IPS-NIHi7 (cell line): Measurements from ENCODE around the gene SLC9A9.
A peak's percentile ranks its signal among the peaks of the same experiment; 100 is the strongest.
"Not testable (repeated sequence)": the region's sequence is repeated elsewhere in the genome, so short reads cannot be mapped to it uniquely, and the experiment has no call there.

Experiments
- DNase-seq: peaks from one replicate; pipeline ENCODE4 v3.0.0; 2012; ENCODE audit warnings: mixed read lengths; ENCODE audit errors: extremely low spot score

SLC9A9 gene

GRCh38 chr3:143695333-143695732, 152.9 kb downstream of the SLC9A9 start:
- DNase-seq, result not testable (repeated sequence)

GRCh38 chr3:143693506-143693905, 154.8 kb downstream of the SLC9A9 start:
- DNase-seq, result no peak

DNA sequence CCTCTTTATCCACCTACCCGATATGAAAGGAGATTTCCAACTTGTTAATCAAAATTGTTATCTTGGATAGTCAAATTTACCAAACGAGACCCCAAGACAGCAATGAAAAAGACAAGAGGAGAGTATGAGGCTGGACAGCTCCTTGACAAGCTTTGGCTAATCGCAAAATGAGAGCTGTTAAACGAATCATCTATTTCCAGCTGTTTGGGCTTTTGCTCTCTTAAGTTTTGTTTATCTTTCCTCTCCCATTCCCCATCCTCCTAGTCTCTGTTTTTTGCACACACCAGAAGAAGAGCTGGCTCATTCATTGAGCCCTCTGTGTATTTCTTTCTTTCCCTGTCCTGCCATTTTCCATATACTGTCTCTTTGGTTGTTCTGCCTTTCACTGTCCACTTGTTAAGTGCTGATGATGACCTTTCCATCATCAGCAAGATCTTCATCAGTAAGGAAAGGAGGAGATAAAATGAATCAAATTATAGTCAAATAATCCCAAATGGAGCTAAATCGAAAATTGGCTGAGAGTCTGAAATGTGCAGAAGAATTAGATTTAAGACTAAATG, 161.6 kb downstream of the SLC9A9 start:
- DNase-seq, result no peak

DNA sequence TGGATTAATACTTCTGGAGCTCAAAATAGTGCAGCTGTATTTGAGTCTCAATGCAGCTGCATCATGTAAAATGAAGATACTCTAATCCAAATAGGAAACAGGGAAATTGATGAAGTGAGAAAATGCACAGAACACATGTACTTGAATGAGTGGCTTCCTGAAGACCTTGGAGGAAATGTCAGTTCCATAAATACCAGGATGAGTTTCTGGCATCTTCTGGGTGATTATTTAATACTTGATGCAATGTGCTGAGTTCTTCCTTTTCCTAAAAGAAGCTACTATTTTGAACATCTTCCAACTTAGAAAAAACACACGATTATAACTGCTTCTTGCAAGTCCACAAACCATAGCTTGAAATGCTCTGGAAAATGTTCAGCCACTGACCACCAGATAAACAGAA, 162.8 kb downstream of the SLC9A9 start:
- DNase-seq, result no peak

- no peak for DNase-seq
These were observed 170.8 kb downstream of the SLC9A9 start for GRCh38 chr3:143677430-143677829.

GRCh38 chr3:143676747-143677146, 171.5 kb downstream of the SLC9A9 start:
- DNase-seq, result no peak

GRCh38 chr3:143676021-143676420, 172.2 kb downstream of the SLC9A9 start:
- no peak for DNase-seq

- peak; percentile 82 for DNase-seq
These were observed 173.9 kb downstream of the SLC9A9 start for GRCh38 chr3:143674100-143674968.

GRCh38 chr3:143672396-143673165, 175.7 kb downstream of the SLC9A9 start:
- DNase-seq, result no peak

DNA sequence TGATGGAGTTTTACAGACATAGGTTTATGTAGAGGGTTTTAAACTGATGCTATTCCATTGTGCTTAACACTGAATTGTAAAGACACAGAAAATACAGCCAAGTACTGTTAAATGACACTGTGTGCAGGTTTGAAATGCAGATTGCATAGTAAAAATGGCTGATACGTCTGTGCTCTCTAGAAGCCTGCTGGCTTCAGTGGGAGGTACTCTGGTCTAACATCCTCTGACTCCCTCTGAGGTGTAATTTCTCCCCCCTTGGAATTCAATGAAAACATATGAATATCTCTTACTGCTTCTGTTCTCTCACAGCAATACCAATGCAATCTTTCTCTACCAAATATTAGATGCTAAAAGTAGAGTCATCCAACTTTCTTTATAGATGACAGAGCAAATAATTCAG, 176.6 kb downstream of the SLC9A9 start:
- DNase-seq, result no peak

DNA sequence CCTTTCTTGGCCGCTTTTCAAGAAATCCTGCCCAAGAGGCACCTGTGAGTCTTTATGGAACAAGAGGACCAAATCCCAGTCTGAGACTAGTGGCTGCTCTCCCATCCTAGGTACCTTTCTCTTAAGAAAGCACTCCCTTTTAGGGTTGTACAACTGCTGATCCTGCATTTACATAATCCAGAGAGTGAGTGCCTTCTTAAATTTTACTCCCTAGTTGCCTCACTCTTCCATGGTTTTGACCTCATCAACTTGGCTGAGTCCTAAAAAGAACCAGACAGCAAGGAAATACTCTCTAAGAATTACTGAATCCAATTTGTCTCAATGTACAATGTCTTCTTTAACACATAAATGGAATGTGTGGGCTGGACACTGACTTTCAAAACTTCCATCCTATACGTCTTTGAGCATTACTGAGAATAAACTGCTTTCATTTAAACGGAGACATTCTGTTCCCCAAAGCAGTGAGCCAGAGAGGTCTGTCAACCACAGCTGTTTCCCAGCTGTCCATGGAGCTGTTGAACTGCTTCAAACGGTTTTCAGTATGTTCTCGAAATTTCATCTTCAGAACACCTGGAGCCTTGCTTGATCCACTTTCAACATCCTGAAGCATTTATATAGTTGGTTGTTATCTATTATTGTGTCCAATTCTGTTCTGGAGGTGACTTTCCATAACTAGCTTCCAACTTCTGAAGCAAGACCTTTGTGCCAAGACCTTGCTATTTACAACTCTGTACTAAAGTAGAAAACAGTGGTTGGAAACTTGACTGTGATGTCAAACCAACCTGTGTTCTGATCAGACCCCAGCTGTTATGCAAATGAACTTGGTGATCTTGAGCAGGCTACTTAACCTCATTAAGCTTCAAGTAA, 179.1 kb downstream of the SLC9A9 start:
- DNase-seq, result no peak

GRCh38 chr3:143668385-143668784, 179.9 kb downstream of the SLC9A9 start:
- no peak for DNase-seq

- DNase-seq, result no peak
These were observed 186.6 kb downstream of the SLC9A9 start for GRCh38 chr3:143661677-143662076.

- DNase-seq, result no peak
These were observed 189.4 kb downstream of the SLC9A9 start for GRCh38 chr3:143658861-143659260.

- no peak for DNase-seq
These were observed 190.2 kb downstream of the SLC9A9 start for GRCh38 chr3:143658116-143658515.

DNA sequence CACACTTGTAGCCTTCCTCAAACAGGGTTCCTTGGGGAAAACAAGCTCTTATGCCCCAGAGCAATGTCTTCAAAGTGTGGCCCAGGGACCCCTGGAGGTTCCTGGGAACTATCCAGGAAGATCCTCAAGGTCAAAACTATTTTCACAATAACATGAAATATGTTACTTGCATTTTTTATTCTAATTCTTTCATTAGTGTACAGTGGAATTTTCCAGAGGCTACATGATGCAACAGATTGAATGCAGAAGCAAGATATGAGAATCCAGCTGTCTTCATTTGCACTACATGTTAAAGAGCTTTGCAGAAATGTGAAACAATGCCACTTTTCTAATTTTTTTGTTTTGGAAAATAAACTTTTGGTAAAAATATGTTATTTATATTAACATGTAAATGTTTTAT, 190.9 kb downstream of the SLC9A9 start:
- no peak for DNase-seq

- DNase-seq, result no peak
These were observed 193.4 kb downstream of the SLC9A9 start for GRCh38 chr3:143654906-143655305.

DNA sequence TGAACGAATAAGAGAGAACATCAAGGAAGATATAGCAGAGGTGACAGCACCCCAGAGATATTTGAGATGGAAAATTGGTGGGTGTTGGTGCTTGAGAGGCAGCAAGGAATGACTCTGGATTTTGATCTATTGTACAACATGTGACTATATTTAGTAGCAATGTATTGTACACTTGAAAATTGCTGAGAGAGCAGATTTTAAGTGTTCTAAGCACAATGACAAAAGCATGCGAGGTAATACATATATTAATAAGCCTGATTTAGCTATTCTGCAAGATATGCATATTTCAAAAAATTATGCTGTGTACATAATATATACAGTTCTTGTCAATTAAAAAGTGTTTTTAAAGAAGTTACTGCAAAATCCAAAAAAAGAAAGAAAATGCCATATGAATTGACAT, 194.3 kb downstream of the SLC9A9 start:
- no peak for DNase-seq

DNA sequence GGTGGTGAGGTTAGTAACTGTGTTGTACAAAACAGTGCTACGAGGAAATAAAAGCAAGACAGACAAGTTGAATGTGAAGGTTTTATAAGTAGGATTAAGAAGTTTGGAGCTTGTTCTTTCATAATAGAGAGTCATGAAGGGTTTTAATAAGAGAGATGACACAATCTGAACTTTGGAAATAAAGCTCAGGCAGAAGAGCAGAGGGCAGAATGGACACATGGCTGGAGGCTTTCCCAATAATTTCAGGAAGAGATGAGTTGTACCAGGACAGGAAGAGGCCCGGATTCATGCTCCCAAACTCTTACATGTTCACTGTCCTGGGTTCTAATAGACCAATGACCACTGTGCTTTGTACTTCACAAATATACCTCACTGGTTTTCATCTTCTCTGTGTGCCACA, 194.8 kb downstream of the SLC9A9 start:
- no peak for DNase-seq

GRCh38 chr3:143652118-143652517, 196.2 kb downstream of the SLC9A9 start:
- no peak for DNase-seq

DNA sequence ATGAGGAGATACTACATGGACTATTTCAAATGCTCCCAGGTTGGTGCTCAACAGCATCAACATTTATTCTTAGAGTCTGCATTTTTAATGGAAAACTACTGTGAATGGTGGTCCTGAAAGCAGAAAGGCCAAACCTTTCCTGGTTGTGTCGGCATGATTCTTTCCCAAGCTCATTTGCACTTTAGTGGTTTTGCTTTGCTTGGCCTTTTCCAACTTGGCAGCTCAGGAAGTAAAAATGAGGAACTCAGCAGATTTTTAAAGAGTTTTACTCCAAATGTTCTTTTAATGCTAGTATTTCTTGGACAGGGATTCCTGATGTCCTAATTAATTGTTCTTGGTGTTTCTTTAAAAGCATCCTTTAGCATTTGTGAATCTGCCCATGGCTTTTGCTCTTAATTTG, 197.4 kb downstream of the SLC9A9 start:
- DNase-seq, result no peak

- no peak for DNase-seq
These were observed 198.1 kb downstream of the SLC9A9 start for GRCh38 chr3:143650120-143650519.
